ENCODE data around the gene RAB17.
A peak's percentile ranks its signal among the peaks of the same experiment; 100 is the strongest.

The RAB17 gene

GRCh38 chr2:237627441-237628246, 37.1 kb upstream of the RAB17 start, which contains the start of gene LRRFIP1:
TSS of gene LRRFIP1 (plus strand) at chr2:237627587. CDS start at chr2:237627645, 58 bp downstream.
- no peak for TF ChIP-seq RARB (CRISPR knock-in tag; IDR thresholded peaks at IDR 0.05)
- TF ChIP-seq PPARA (CRISPR knock-in tag; IDR thresholded peaks at IDR 0.05; ENCODE audit: borderline replicate concordance) = no peak
- no peak for TF ChIP-seq ZNF8 (CRISPR knock-in tag; IDR thresholded peaks at IDR 0.05)
- TF ChIP-seq, protein P1, sequence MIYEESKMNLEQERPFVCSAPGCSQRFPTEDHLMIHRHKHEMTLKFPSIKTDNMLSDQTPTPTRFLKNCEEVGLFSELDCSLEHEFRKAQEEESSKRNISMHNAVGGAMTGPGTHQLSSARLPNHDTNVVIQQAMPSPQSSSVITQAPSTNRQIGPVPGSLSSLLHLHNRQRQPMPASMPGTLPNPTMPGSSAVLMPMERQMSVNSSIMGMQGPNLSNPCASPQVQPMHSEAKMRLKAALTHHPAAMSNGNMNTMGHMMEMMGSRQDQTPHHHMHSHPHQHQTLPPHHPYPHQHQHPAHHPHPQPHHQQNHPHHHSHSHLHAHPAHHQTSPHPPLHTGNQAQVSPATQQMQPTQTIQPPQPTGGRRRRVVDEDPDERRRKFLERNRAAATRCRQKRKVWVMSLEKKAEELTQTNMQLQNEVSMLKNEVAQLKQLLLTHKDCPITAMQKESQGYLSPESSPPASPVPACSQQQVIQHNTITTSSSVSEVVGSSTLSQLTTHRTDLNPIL (CRISPR knock-in tag; IDR thresholded peaks at IDR 0.05; ENCODE audit: low read depth) = no peak
- no peak for TF ChIP-seq ZC3H10 (CRISPR knock-in tag; IDR thresholded peaks at IDR 0.05)
- TF ChIP-seq CSDC2 (CRISPR knock-in tag; IDR thresholded peaks at IDR 0.05) = no peak
- no peak for TF ChIP-seq GLIS3 (CRISPR knock-in tag; IDR thresholded peaks at IDR 0.05)
- TF ChIP-seq ZNF70 (CRISPR knock-in tag; IDR thresholded peaks at IDR 0.05) = no peak
- TF ChIP-seq ESRRG (CRISPR knock-in tag; IDR thresholded peaks at IDR 0.05) = no peak
- no peak for TF ChIP-seq ISL1 (CRISPR knock-in tag; IDR thresholded peaks at IDR 0.05)
- no peak for TF ChIP-seq TOX (CRISPR knock-in tag; IDR thresholded peaks at IDR 0.05; ENCODE audit: borderline replicate concordance)
- no peak for TF ChIP-seq OSR1 (CRISPR knock-in tag; IDR thresholded peaks at IDR 0.05)
- TF ChIP-seq CSRNP3 (CRISPR knock-in tag; IDR thresholded peaks at IDR 0.05) = no peak
- ATAC-seq = peak; percentile 70

- peak; percentile 20 for ATAC-seq
Observed at GRCh38 chr2:237626813-237627440, 36.4 kb upstream of the RAB17 start.

More at GRCh38 chr2:237626813-237627440, 36.4 kb upstream of the RAB17 start:
- no peak for TF ChIP-seq TOX (CRISPR knock-in tag; IDR thresholded peaks at IDR 0.05; ENCODE audit: borderline replicate concordance)
- TF ChIP-seq, protein P1 (CRISPR knock-in tag; IDR thresholded peaks at IDR 0.05; ENCODE audit: low read depth) = no peak
- TF ChIP-seq CSDC2 (CRISPR knock-in tag; IDR thresholded peaks at IDR 0.05) = no peak
- TF ChIP-seq, protein P2, sequence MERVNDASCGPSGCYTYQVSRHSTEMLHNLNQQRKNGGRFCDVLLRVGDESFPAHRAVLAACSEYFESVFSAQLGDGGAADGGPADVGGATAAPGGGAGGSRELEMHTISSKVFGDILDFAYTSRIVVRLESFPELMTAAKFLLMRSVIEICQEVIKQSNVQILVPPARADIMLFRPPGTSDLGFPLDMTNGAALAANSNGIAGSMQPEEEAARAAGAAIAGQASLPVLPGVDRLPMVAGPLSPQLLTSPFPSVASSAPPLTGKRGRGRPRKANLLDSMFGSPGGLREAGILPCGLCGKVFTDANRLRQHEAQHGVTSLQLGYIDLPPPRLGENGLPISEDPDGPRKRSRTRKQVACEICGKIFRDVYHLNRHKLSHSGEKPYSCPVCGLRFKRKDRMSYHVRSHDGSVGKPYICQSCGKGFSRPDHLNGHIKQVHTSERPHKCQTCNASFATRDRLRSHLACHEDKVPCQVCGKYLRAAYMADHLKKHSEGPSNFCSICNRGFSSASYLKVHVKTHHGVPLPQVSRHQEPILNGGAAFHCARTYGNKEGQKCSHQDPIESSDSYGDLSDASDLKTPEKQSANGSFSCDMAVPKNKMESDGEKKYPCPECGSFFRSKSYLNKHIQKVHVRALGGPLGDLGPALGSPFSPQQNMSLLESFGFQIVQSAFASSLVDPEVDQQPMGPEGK (CRISPR knock-in tag; IDR thresholded peaks at IDR 0.05; ENCODE audit: borderline replicate concordance) = no peak
- TF ChIP-seq, protein P3, sequence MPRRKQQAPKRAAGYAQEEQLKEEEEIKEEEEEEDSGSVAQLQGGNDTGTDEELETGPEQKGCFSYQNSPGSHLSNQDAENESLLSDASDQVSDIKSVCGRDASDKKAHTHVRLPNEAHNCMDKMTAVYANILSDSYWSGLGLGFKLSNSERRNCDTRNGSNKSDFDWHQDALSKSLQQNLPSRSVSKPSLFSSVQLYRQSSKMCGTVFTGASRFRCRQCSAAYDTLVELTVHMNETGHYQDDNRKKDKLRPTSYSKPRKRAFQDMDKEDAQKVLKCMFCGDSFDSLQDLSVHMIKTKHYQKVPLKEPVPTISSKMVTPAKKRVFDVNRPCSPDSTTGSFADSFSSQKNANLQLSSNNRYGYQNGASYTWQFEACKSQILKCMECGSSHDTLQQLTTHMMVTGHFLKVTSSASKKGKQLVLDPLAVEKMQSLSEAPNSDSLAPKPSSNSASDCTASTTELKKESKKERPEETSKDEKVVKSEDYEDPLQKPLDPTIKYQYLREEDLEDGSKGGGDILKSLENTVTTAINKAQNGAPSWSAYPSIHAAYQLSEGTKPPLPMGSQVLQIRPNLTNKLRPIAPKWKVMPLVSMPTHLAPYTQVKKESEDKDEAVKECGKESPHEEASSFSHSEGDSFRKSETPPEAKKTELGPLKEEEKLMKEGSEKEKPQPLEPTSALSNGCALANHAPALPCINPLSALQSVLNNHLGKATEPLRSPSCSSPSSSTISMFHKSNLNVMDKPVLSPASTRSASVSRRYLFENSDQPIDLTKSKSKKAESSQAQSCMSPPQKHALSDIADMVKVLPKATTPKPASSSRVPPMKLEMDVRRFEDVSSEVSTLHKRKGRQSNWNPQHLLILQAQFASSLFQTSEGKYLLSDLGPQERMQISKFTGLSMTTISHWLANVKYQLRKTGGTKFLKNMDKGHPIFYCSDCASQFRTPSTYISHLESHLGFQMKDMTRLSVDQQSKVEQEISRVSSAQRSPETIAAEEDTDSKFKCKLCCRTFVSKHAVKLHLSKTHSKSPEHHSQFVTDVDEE (CRISPR knock-in tag; IDR thresholded peaks at IDR 0.05) = no peak
- TF ChIP-seq TCF4 (CRISPR knock-in tag; IDR thresholded peaks at IDR 0.05; ENCODE audit: borderline replicate concordance) = no peak
- TF ChIP-seq SNAI2 (CRISPR knock-in tag; IDR thresholded peaks at IDR 0.05) = no peak
- TF ChIP-seq OSR1 (CRISPR knock-in tag; IDR thresholded peaks at IDR 0.05) = no peak
- no peak for TF ChIP-seq ARNTL (CRISPR knock-in tag; IDR thresholded peaks at IDR 0.05; ENCODE audit: borderline replicate concordance, low read depth)
- no peak for TF ChIP-seq ZNF565 (CRISPR knock-in tag; conservative IDR thresholded peaks at IDR 0.05; ENCODE audit: low read depth)
- no peak for TF ChIP-seq ZFP30 (CRISPR knock-in tag; IDR thresholded peaks at IDR 0.05)
- TF ChIP-seq ESRRG (CRISPR knock-in tag; IDR thresholded peaks at IDR 0.05) = no peak
- TF ChIP-seq ZNF70 (CRISPR knock-in tag; IDR thresholded peaks at IDR 0.05) = no peak

All from SK-N-SH treated with all-trans-retinoic acid at 6 μM for 48 hours (cell line).